GM12801 (cell line): ENCODE measurements around the gene PASK.

ENCODE experiments used
- TF ChIP-seq, protein P1 (sequence below): IDR thresholded peaks from one replicate; pipeline ENCODE4 v1.5.1; 2011; ENCODE audit warnings: control low read depth; ENCODE audit not compliant: insufficient read length; ENCODE audit errors: extremely low read depth

The PASK gene

GRCh38 chr2:241070811-241071676, 78.2 kb downstream of the PASK start:
- TF ChIP-seq, protein P1, sequence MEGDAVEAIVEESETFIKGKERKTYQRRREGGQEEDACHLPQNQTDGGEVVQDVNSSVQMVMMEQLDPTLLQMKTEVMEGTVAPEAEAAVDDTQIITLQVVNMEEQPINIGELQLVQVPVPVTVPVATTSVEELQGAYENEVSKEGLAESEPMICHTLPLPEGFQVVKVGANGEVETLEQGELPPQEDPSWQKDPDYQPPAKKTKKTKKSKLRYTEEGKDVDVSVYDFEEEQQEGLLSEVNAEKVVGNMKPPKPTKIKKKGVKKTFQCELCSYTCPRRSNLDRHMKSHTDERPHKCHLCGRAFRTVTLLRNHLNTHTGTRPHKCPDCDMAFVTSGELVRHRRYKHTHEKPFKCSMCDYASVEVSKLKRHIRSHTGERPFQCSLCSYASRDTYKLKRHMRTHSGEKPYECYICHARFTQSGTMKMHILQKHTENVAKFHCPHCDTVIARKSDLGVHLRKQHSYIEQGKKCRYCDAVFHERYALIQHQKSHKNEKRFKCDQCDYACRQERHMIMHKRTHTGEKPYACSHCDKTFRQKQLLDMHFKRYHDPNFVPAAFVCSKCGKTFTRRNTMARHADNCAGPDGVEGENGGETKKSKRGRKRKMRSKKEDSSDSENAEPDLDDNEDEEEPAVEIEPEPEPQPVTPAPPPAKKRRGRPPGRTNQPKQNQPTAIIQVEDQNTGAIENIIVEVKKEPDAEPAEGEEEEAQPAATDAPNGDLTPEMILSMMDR = no peak

GRCh38 chr2:241070361-241070760, 78.9 kb downstream of the PASK start:
- TF ChIP-seq, protein P1 = no peak

GRCh38 chr2:241069821-241070281, 79.4 kb downstream of the PASK start:
- TF ChIP-seq, protein P1 = no peak

- TF ChIP-seq, protein P1 = no peak
Measured at GRCh38 chr2:241068942-241069810, 80.1 kb downstream of the PASK start.

DNA sequence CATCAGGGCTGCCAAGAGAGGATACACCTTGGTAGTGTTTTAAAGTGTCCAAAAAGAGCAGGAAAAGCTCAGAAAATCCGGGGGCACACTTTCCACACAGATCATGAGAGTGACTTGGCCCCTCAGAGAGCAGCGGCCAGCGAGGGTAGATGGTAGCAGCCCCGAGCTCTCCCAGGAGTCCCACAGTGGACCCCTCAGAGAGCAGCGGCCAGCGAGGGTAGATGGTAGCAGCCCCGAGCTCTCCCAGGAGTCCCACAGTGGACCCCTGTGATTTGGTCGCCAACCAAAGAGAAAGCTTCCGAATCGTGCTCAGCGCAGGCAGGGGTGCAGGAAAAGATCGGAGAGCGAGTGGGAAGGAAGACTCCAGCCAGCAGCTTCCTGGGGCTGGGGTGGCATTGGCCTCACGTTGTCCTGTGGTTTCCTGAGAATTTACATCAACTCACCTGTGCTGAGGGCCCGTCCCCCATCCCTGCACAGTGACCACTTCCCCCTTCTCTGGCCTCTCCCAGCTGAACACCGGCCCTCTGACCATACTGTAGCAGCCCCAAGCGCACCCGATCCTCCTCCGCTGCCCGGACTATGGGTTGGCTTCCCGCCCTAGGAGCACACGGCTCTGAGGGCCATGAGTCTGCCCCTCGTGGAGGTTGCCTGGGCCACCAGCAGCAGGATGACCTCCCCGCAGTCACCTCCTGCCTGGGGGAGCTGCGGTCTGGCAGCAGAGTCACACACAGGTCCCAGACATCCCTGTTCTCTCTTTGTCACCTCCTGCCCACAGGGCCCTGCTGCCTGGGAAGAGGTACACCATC, 80.9 kb downstream of the PASK start:
- TF ChIP-seq, protein P1 = no peak

GRCh38 chr2:241067501-241068135, 81.7 kb downstream of the PASK start:
- TF ChIP-seq, protein P1 = no peak
